ENCODE results near the gene B4GALT1.
"Not testable (repeated sequence)": the region's sequence is repeated elsewhere in the genome, so short reads cannot be mapped to it uniquely, and the experiment has no call there.

The B4GALT1 gene

GRCh38 chr9:33166231-33167083 lies 679 bp downstream of the B4GALT1 start:
- Histone ChIP-seq H3K4me3 (ENCODE audit: low read depth, low read length) (peak overlapping the region; percentile 93), H3K27me3 (ENCODE audit: control insufficient read depth, insufficient read depth, low read length) (no peaks in the 10 kb centered on the region), H3K4me2 (ENCODE audit: low read length) (peak overlapping the region; percentile 78), H3K79me2 (peaks cover 29% of the 10 kb centered on the region), H3K4me1 (peaks cover 26% of the 10 kb centered on the region), H3K9me3 (ENCODE audit: control insufficient read depth, low read length) (no peaks in the 10 kb centered on the region), H2AFZ (peak overlapping the region; percentile 34), H3K36me3 (ENCODE audit: control insufficient read depth, insufficient read depth, low read length) (no peaks in the 10 kb centered on the region), H3K9ac (peak overlapping the region; percentile 91), H3K27ac (peak overlapping the region; percentile 95)
- TF ChIP-seq CTCF (IDR thresholded peaks at IDR 0.05): no peak

- no peaks in the 10 kb centered on the region for H3K9me3 ChIP-seq (ENCODE audit: control insufficient read depth, low read length)
- no peak overlapping the region for H2AFZ ChIP-seq
- TF ChIP-seq CTCF (IDR thresholded peaks at IDR 0.05): no peak
- H3K4me3 ChIP-seq (ENCODE audit: low read depth, low read length): peak overlapping the region; percentile 93
- H3K36me3 ChIP-seq (ENCODE audit: control insufficient read depth, insufficient read depth, low read length): no peaks in the 10 kb centered on the region
- H3K27ac ChIP-seq: peak overlapping the region; percentile 95
- peaks cover 23% of the 10 kb centered on the region for H3K4me1 ChIP-seq
- H3K79me2 ChIP-seq: peaks cover 29% of the 10 kb centered on the region
- H3K9ac ChIP-seq: peak overlapping the region; percentile 91
- no peaks in the 10 kb centered on the region for H3K27me3 ChIP-seq (ENCODE audit: control insufficient read depth, insufficient read depth, low read length)
- peak overlapping the region; percentile 78 for H3K4me2 ChIP-seq (ENCODE audit: low read length)
Observed at GRCh38 chr9:33165263-33166151, 1.6 kb downstream of the B4GALT1 start.

GRCh38 chr9:33164921-33165262 lies 2.2 kb downstream of the B4GALT1 start:
- not testable (repeated sequence) for H2AFZ ChIP-seq; H3K36me3 ChIP-seq (ENCODE audit: control insufficient read depth, insufficient read depth, low read length); H3K27me3 ChIP-seq (ENCODE audit: control insufficient read depth, insufficient read depth, low read length); H3K9ac ChIP-seq; H3K9me3 ChIP-seq (ENCODE audit: control insufficient read depth, low read length)
- Histone ChIP-seq H3K79me2 (peaks cover 29% of the 10 kb centered on the region), H3K4me3 (ENCODE audit: low read depth, low read length) (peak overlapping the region; percentile 93), H3K27ac (peak overlapping the region; percentile 95), H3K4me1 (peaks cover 23% of the 10 kb centered on the region), H3K4me2 (ENCODE audit: low read length) (peak overlapping the region; percentile 78)

GRCh38 chr9:33164138-33164809 lies 2.9 kb downstream of the B4GALT1 start:
- TF ChIP-seq CTCF (IDR thresholded peaks at IDR 0.05): no peak
- peaks cover 29% of the 10 kb centered on the region for H3K79me2 ChIP-seq
- no peaks in the 10 kb centered on the region for H3K36me3 ChIP-seq (ENCODE audit: control insufficient read depth, insufficient read depth, low read length)
- no peak overlapping the region for H2AFZ ChIP-seq
- H3K27me3 ChIP-seq (ENCODE audit: control insufficient read depth, insufficient read depth, low read length): no peaks in the 10 kb centered on the region
- peaks cover 29% of the 10 kb centered on the region for H3K4me1 ChIP-seq
- H3K9ac ChIP-seq: no peak overlapping the region
- peak overlapping the region; percentile 93 for H3K4me3 ChIP-seq (ENCODE audit: low read depth, low read length)
- H3K9me3 ChIP-seq (ENCODE audit: control insufficient read depth, low read length): no peaks in the 10 kb centered on the region
- peak overlapping the region; percentile 78 for H3K4me2 ChIP-seq (ENCODE audit: low read length)
- peak overlapping the region; percentile 95 for H3K27ac ChIP-seq

Measured in parathyroid adenoma (tissue), 2 donors.